Measurements from ENCODE around the gene SOCS4. TPM values are rescaled to one million over a fixed set of nuclear protein-coding genes. Genes with fewer than 3 reads are reported as not detected.

Gene SOCS4, protein sequence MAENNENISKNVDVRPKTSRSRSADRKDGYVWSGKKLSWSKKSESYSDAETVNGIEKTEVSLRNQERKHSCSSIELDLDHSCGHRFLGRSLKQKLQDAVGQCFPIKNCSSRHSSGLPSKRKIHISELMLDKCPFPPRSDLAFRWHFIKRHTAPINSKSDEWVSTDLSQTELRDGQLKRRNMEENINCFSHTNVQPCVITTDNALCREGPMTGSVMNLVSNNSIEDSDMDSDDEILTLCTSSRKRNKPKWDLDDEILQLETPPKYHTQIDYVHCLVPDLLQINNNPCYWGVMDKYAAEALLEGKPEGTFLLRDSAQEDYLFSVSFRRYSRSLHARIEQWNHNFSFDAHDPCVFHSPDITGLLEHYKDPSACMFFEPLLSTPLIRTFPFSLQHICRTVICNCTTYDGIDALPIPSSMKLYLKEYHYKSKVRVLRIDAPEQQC
- total RNA-seq: 10 to 100 TPM in 7 of 9 donors, 1 to 10 TPM in 2; 8.0 to 23.1 (median 14.1) TPM
- 10 to 100 TPM in 1 of 3 donors, 1 to 10 TPM in 2; 4.5 to 12.0 (median 6.4) TPM for polyA plus RNA-seq
- long read RNA-seq, donor 1, full-length matches to known transcripts: 1 of 1 reads
- long read RNA-seq, donor 1, partial matches to known transcripts: 0 of 1 reads
- long read RNA-seq, donor 1, other reads (novel, unspliced or antisense): 0 of 1 reads
- long read RNA-seq, donor 2, full-length matches to known transcripts: 4 of 4 reads
- long read RNA-seq, donor 2, partial matches to known transcripts: 0 of 4 reads
- long read RNA-seq, donor 2, other reads (novel, unspliced or antisense): 0 of 4 reads
- long read RNA-seq, donor 3, full-length matches to known transcripts: 3 of 3 reads
- long read RNA-seq, donor 3, partial matches to known transcripts: 0 of 3 reads
- long read RNA-seq, donor 3, other reads (novel, unspliced or antisense): 0 of 3 reads
- long read RNA-seq, donor 4, full-length matches to known transcripts: 3 of 3 reads
- long read RNA-seq, donor 4, partial matches to known transcripts: 0 of 3 reads
- long read RNA-seq, donor 4, other reads (novel, unspliced or antisense): 0 of 3 reads
- long read RNA-seq, donor 5, full-length matches to known transcripts: 4 of 6 reads
- long read RNA-seq, donor 5, partial matches to known transcripts: 0 of 6 reads
- long read RNA-seq, donor 5, other reads (novel, unspliced or antisense): 2 of 6 reads
- long read RNA-seq, donor 6, full-length matches to known transcripts: 4 of 4 reads
- long read RNA-seq, donor 6, partial matches to known transcripts: 0 of 4 reads
- long read RNA-seq, donor 6, other reads (novel, unspliced or antisense): 0 of 4 reads
- long read RNA-seq, donor 7: 0 reads
- long read RNA-seq, donor 8, full-length matches to known transcripts: 5 of 5 reads
- long read RNA-seq, donor 8, partial matches to known transcripts: 0 of 5 reads
- long read RNA-seq, donor 8, other reads (novel, unspliced or antisense): 0 of 5 reads
- long read RNA-seq, donor 9, full-length matches to known transcripts: 2 of 2 reads
- long read RNA-seq, donor 9, partial matches to known transcripts: 0 of 2 reads
- long read RNA-seq, donor 9, other reads (novel, unspliced or antisense): 0 of 2 reads
- long read RNA-seq, donor 10, full-length matches to known transcripts: 2 of 2 reads
- long read RNA-seq, donor 10, partial matches to known transcripts: 0 of 2 reads
- long read RNA-seq, donor 10, other reads (novel, unspliced or antisense): 0 of 2 reads

- H3K9me3 ChIP-seq (replicated peaks in 1 of 3): no peaks in the 10 kb centered on the region
- H3K27me3 ChIP-seq: no peaks in the 10 kb centered on the region
- WGBS, 4 donors: 0 to 1% (median 0%) methylated on average over 27 to 56 of the region's 56 CpGs
- TF ChIP-seq CTCF (IDR thresholded peaks at IDR 0.05): peak in 2 of 6 experiments; percentile 8 to 11
- peak; percentile 70 to 88 for TF ChIP-seq POLR2A (IDR thresholded peaks at IDR 0.05)
- H3K27ac ChIP-seq: peak within 1 kb of the TSS in 4 of 5 donors; percentile 72 to 92 (median 80)
- peaks cover 6 to 32% of the 10 kb centered on the region in 2 donors for H3K4me1 ChIP-seq (replicated peaks in 1 of 2)
- peak; percentile 94 to 97 (median 95) for DNase-seq
- intact Hi-C loops (cut with DNase I): no loop called here
- no peaks in the 10 kb centered on the region for H3K36me3 ChIP-seq (replicated peaks in 1 of 2)
- peak within 1 kb of the TSS; percentile 13 to 83 (median 70) for H3K4me3 ChIP-seq
Observed at GRCh38 chr14:55026793-55027561, at the start of gene SOCS4, which contains the start of gene WDHD1. TSS of gene SOCS4 (plus strand) at chr14:55027236. CDS start at chr14:55043042, 15,806 bp downstream. TSS of gene WDHD1 (minus strand) at chr14:55027099. CDS start at chr14:55026787, 312 bp downstream.

DNA sequence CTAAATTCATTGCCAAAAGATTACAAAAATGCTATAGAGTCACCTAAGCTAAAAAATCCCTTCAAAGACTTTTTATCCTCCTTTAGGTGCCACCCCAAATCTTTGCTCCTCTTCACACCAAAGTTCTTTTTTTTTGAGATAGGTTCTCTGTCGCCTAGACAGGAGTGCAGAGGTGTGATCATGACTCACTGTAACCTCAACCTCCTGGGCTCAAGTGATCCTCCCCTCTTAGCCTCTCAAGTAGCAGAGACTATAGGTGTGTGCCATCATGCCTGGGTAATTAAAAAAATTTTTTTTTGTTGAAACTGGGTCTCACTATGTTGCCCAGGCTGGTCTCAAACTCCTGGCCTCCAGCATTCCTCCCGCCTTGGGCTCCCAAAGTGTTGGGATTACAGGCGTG, 48.0 kb upstream of the SOCS4 start:
- H3K9me3 ChIP-seq (replicated peaks in 1 of 3): no peaks in the 10 kb centered on the region
- WGBS, 4 donors: 71 to 97% (median 85%) methylated on average over 3 of the region's 3 CpGs
- H3K36me3 ChIP-seq (replicated peaks in 1 of 2): no peaks in the 10 kb centered on the region

More for the DNA sequence above, 48.0 kb upstream of the SOCS4 start:
- Histone ChIP-seq H3K4me3 (no peak overlapping the region), H3K27ac (no peak overlapping the region), H3K27me3 (no peaks in the 10 kb centered on the region), H3K4me1 (replicated peaks in 1 of 2) (peaks cover 0 to 4% of the 10 kb centered on the region in 2 donors)
- no peak for DNase-seq
- intact Hi-C loops (cut with DNase I): no loop called here
- TF ChIP-seq POLR2A (IDR thresholded peaks at IDR 0.05): no peak
- TF ChIP-seq CTCF (IDR thresholded peaks at IDR 0.05): no peak

All from adrenal gland (tissue), 19 donors.